ENCODE measurements around the gene GRXCR1.

Gene GRXCR1

GRCh38 chr4:42892413-42892812 is at the start of gene GRXCR1:
TSS of gene GRXCR1 (plus strand) at chr4:42892713. CDS start at chr4:42893267, 554 bp downstream.
- H3K27ac ChIP-seq = no peak within 1 kb of the TSS
- no peak for DNase-seq (ENCODE audit: low read depth, low spot score)

DNA sequence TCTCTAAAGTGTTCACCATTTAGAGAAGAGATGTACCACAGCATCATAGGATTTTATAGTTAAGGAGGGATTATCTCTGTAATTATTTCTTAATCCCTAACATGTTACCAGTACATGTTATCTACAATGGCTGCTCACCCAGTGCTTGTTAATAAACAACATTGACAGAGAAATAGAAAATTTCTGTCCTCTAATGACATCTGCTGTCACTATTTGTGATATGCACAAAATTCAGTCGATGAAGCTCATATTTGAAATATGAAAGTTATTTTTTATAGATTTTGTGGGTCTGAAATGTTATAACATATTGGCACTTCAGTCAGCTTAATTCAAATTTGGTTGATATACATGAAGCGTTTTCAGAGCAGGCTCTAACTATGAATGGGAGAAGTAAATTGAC is 48.8 kb upstream of the GRXCR1 start:
- DNase-seq (ENCODE audit: low read depth, low spot score) = no peak
- no peak overlapping the region for H3K27ac ChIP-seq

- H3K27ac ChIP-seq = no peak overlapping the region
- no peak for DNase-seq (ENCODE audit: low read depth, low spot score)
Measured at GRCh38 chr4:42844422-42845070, 48.0 kb upstream of the GRXCR1 start.

GRCh38 chr4:42845586-42845985 is 46.9 kb upstream of the GRXCR1 start:
- no peak overlapping the region for H3K27ac ChIP-seq
- no peak for DNase-seq (ENCODE audit: low read depth, low spot score)

DNA sequence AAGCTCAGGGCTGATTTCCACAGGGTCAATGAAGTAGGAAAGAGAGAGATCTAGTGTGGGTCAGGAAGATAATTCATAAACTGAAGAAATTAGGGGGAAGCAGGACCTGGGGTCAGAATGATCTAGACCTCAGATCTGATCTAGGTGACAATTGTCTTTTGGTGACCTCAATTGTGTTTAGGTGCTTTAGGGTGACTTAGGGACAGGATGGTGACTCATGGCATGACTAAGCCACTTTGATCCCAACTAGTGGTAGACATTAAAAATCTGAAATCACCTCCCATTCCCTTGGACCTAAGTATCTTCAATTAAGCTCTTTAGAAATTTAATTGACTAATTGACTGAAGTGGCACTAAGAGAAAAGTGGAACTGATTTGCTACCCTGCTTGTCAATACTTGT is 36.7 kb upstream of the GRXCR1 start:
- H3K27ac ChIP-seq = no peak overlapping the region
- no peak for DNase-seq (ENCODE audit: low read depth, low spot score)

GRCh38 chr4:42865572-42866189 is 26.8 kb upstream of the GRXCR1 start:
- peak; percentile 8 for DNase-seq (ENCODE audit: low read depth, low spot score)
- no peak overlapping the region for H3K27ac ChIP-seq

DNA sequence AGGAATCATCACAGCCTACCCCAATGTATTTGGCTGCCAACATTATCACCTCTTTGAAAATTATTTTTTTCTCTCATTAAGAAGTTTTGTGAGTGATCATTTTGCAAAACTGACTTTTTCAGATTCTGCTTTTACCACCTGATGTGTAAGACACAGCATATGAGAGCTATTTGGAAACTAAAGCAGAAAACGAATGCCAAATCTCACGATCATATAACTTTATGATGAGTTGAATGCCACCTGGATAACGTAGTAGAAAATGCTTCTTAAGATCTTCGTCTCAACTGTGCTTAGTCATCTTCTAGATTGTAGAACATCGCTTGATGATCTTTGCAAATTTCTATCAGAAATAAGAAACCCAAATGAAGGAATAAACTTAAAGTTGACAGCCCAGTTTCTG is 21.3 kb upstream of the GRXCR1 start:
- no peak overlapping the region for H3K27ac ChIP-seq

GRCh38 chr4:42871671-42872290 is 20.7 kb upstream of the GRXCR1 start:
- no peak for DNase-seq (ENCODE audit: low read depth, low spot score)
- no peak overlapping the region for H3K27ac ChIP-seq

More for the DNA sequence above, 21.3 kb upstream of the GRXCR1 start:
- no peak for DNase-seq (ENCODE audit: low read depth, low spot score)

- DNase-seq (ENCODE audit: low read depth, low spot score) = no peak
Measured at GRCh38 chr4:42878863-42879262, 13.7 kb upstream of the GRXCR1 start.

GRCh38 chr4:42881253-42881652 is 11.3 kb upstream of the GRXCR1 start:
- no peak overlapping the region for H3K27ac ChIP-seq
- no peak for DNase-seq (ENCODE audit: low read depth, low spot score)

More at GRCh38 chr4:42878863-42879262, 13.7 kb upstream of the GRXCR1 start:
- no peak overlapping the region for H3K27ac ChIP-seq

DNA sequence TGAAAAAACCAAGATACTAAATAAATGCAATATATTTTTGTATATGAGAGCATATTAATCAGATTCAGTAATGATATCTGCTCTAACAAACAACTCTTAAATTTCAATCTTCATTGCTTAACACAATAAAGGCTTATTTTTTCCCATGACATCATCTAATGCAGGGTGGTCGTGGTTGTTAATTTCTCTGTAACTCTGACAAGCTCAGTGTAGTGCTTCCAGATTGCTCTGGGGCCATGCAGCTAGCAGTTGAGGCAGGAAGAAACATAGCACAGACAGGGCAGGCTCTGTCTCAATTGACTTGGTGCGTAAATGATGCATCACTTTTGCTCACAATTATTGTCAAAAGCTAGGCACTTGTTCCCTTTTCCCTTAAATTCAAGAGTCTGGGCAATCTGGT is 869 bp upstream of the GRXCR1 start:
- no peak for DNase-seq (ENCODE audit: low read depth, low spot score)
- H3K27ac ChIP-seq = no peak overlapping the region

- H3K27ac ChIP-seq = no peak overlapping the region
- DNase-seq (ENCODE audit: low read depth, low spot score) = no peak
Measured at GRCh38 chr4:42895452-42895851, 2.9 kb downstream of the GRXCR1 start.

- no peak for DNase-seq (ENCODE audit: low read depth, low spot score)
- H3K27ac ChIP-seq = no peak overlapping the region
Measured at GRCh38 chr4:42904986-42905385, 12.5 kb downstream of the GRXCR1 start.

- H3K27ac ChIP-seq = no peak overlapping the region
- DNase-seq (ENCODE audit: low read depth, low spot score) = no peak
Measured at GRCh38 chr4:42905591-42905990, 13.1 kb downstream of the GRXCR1 start.

DNA sequence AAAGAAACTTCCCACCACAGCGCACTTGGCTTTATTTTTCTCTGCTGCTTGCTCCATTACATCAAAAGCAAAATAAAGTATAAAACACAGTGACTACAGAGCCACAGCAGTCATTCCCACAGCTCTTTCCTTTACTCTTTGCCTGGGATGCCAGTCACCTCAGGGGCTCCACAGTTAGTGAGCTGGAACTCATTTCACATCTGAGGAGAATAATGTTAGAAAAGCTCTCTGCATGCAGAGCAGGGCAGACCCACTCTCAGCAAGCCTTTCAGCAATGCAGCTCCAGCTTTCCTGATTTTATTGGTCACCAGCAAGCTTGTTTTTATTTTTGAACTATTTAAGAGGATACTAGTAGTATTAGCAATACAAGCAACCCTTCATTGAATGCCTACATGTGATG is 13.8 kb downstream of the GRXCR1 start:
- DNase-seq (ENCODE audit: low read depth, low spot score) = no peak

GRCh38 chr4:42906891-42907759 is 14.6 kb downstream of the GRXCR1 start:
- peak; percentile 37 for DNase-seq (ENCODE audit: low read depth, low spot score)
- H3K27ac ChIP-seq = peak overlapping the region; percentile 65

More for the DNA sequence above, 13.8 kb downstream of the GRXCR1 start:
- peak overlapping the region; percentile 65 for H3K27ac ChIP-seq

GRCh38 chr4:42910459-42910858 is 17.9 kb downstream of the GRXCR1 start:
- no peak overlapping the region for H3K27ac ChIP-seq
- no peak for DNase-seq (ENCODE audit: low read depth, low spot score)

- no peak for DNase-seq (ENCODE audit: low read depth, low spot score)
- H3K27ac ChIP-seq = peak overlapping the region; percentile 77
Measured at GRCh38 chr4:42914937-42915336, 22.4 kb downstream of the GRXCR1 start.

DNA sequence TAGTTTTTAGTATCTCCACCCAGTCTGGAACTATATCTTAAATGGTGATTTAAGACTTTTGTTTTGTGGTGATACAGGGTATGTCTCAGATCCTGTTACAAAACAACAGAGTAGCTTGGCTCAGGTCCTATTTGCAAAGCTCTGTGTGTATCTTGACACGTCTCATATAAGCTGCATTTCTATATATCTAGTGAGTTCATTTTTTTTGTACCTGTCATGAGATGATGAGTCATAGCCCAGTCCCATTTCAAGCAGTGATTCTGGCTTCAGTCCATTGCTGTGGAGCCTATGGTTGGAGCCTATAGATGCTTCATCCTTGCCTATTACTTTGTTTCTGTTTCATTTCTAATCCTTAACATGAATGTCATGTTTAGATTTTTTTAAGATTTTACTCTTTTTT is 23.0 kb downstream of the GRXCR1 start:
- DNase-seq (ENCODE audit: low read depth, low spot score) = peak; percentile 83
- peak overlapping the region; percentile 77 for H3K27ac ChIP-seq

- DNase-seq (ENCODE audit: low read depth, low spot score) = no peak
- H3K27ac ChIP-seq = no peak overlapping the region
Measured at GRCh38 chr4:42917296-42917695, 24.8 kb downstream of the GRXCR1 start.

DNA sequence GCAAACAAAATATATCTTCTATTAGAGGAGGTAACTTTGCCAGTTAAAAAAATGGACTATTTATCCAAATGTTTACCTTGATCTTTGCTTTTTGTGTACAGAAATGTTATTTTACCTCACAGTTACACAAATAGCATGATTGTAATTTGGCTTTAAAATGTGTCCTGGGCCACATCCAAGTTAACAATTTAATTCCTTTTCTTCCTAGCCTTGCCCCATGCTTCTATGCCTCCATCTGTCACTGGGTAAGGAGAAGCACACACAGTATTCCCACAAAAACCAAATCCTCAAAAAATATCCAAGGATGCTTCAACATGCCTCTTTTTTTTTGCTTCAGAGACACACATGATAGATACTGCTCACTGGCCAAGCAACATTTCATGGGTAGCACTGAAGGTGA is 30.9 kb downstream of the GRXCR1 start:
- DNase-seq (ENCODE audit: low read depth, low spot score) = no peak

More for the DNA sequence above, 30.9 kb downstream of the GRXCR1 start:
- H3K27ac ChIP-seq = no peak overlapping the region

Measured in epithelial cell of prostate (primary cell).